K562 (cell line): ENCODE results near the gene OBSCN. TPM values are rescaled to one million over a fixed set of nuclear protein-coding genes. Genes with fewer than 3 reads are reported as not detected.
A peak's percentile ranks its signal among the peaks of the same experiment; 100 is the strongest.

ENCODE experiments used
- GABPB2 ChIP-seq: fragments of 250-450 bp; sonication (Bioruptor Pico); conservative IDR thresholded peaks from 2 replicates; pipeline ENCODE4 v1.5.1; 2021; ENCODE audit warnings: mild to moderate bottlenecking
- MCM5 ChIP-seq: fragments of 450-650 bp; IDR thresholded peaks from 2 replicates; pipeline ENCODE4 v1.6.1; 2016; ENCODE audit warnings: low read depth
- PHF8 ChIP-seq: fragments of 200-600 bp; sonication (generic); IDR thresholded peaks from 2 replicates; pipeline ENCODE4 v1.6.1; 2012; ENCODE audit warnings: mixed run types, mild to moderate bottlenecking, inconsistent platforms, low read length, moderate library complexity, borderline replicate concordance
- PTBP1 ChIP-seq: fragments of 200-400 bp; formaldehyde crosslinking; IDR thresholded peaks from 2 replicates; pipeline ENCODE4 v1.6.1; 2017; ENCODE audit warnings: low read depth, low read length
- ZBTB1 ChIP-seq: sonication (generic); formaldehyde crosslinking; IDR thresholded peaks from 2 replicates; pipeline ENCODE4 v1.8.1; 2023; ENCODE audit warnings: missing genetic modification reagents, low read depth, mild to moderate bottlenecking, borderline replicate concordance
- ZFX ChIP-seq: sonication (generic); formaldehyde crosslinking; IDR thresholded peaks from 2 replicates; pipeline ENCODE4 v1.8.0; 2022; ENCODE audit warnings: mild to moderate bottlenecking, missing genetic modification reagents, moderate library complexity
- ZNF12 ChIP-seq: sonication (generic); formaldehyde crosslinking; IDR thresholded peaks from 2 replicates; pipeline ENCODE4 v1.4.0; 2020; ENCODE audit warnings: mild to moderate bottlenecking, missing genetic modification reagents
- polyA plus RNA-seq, 8 experiments: library from polyadenylated mRNA; depleted of rRNA in 4 of 8; stranded (reverse) in 5 of 8; unstranded in 3 of 8; fragments of >200 nt; fragmentation: Nextera tagmentation in 2 of 8; fragmentation: Illumina TruSeq in 1 of 8; extraction: Ambion mirVana in 2 of 8; extraction: Trizol in 1 of 8; gene quantifications; 2 replicates each; pipeline versions ENCODE4 v1.2.1 to v1.2.3, GENCODE V29; 2011 to 2014; ENCODE audit warnings: inconsistent platforms in 1 of 8, missing spikeins in 1 of 8
- total RNA-seq, 7 experiments: library from RNA; depleted of rRNA in 6 of 7; stranded (reverse); fragments of >200 nt in 6 of 7; fragmentation: Illumina TruSeq in 2 of 7; extraction: Trizol in 2 of 7; gene quantifications; 2 replicates each; pipeline versions ENCODE4 v1.2.1 to v1.2.3, GENCODE V29; 2011 to 2021; ENCODE audit warnings: low replicate concordance in 1 of 7
- TF ChIP-seq, protein P1 (sequence below): sonication (generic); formaldehyde crosslinking; IDR thresholded peaks from 2 replicates; pipeline ENCODE4 v1.8.1; 2023; ENCODE audit warnings: mild to moderate bottlenecking, missing genetic modification reagents

Gene OBSCN
- total and polyA plus RNA-seq, 9 of the 15 experiments (the other 6 are each of a cell fraction or from before 2014, with no cell fraction given): 0.18 to 19.7 (median 3.6) TPM

- TF ChIP-seq ZFX (CRISPR knock-in tag): no peak
- TF ChIP-seq MCM5: no peak
- TF ChIP-seq ZNF12: 0 out of 2 replicates have a peak, but pooled peaks have one; percentile 37
- 0 out of 2 replicates have a peak, but pooled peaks have one; percentile 38 for TF ChIP-seq PTBP1
- TF ChIP-seq, protein P1, sequence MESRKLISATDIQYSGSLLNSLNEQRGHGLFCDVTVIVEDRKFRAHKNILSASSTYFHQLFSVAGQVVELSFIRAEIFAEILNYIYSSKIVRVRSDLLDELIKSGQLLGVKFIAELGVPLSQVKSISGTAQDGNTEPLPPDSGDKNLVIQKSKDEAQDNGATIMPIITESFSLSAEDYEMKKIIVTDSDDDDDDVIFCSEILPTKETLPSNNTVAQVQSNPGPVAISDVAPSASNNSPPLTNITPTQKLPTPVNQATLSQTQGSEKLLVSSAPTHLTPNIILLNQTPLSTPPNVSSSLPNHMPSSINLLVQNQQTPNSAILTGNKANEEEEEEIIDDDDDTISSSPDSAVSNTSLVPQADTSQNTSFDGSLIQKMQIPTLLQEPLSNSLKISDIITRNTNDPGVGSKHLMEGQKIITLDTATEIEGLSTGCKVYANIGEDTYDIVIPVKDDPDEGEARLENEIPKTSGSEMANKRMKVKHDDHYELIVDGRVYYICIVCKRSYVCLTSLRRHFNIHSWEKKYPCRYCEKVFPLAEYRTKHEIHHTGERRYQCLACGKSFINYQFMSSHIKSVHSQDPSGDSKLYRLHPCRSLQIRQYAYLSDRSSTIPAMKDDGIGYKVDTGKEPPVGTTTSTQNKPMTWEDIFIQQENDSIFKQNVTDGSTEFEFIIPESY (CRISPR knock-in tag): peak; percentile 87
- no peak for TF ChIP-seq ZBTB1 (CRISPR knock-in tag)
- no peak for TF ChIP-seq GABPB2 (CRISPR knock-in tag)
- TF ChIP-seq PHF8: no peak
Measured at GRCh38 chr1:228366866-228367741, 159.3 kb downstream of the OBSCN start (continued).
